Mammary epithelial cell (primary cell): ENCODE results near the gene RBM6.

Source experiments
- CTCF ChIP-seq, 2 donors: IDR thresholded peaks in 1 of 2; conservative IDR thresholded peaks in 1 of 2; 2 replicates each; pipeline ENCODE4 v1.5.1; 2011 to 2012; ENCODE audit warnings: inconsistent platforms in 2 of 2, low read length in 2 of 2, mild to moderate bottlenecking in 2 of 2, control low read depth in 1 of 2, low read depth in 1 of 2; ENCODE audit not compliant: insufficient read depth in 1 of 2; ENCODE audit errors: extremely low read depth in 1 of 2
- EZH2 ChIP-seq: IDR thresholded peaks from 2 replicates; pipeline ENCODE4 v1.6.1; 2012; ENCODE audit warnings: low read length, inconsistent platforms, borderline replicate concordance

- TF ChIP-seq CTCF (conservative IDR thresholded peaks at IDR 0.05 in 1 of 2, IDR thresholded peaks at IDR 0.05 in 1 of 2; ENCODE audit: extremely low read depth in 1 of 2, insufficient read depth in 1 of 2, low read depth in 1 of 2, low read length in 2 of 2) = peak in 1 of 2 donors; percentile 47
- TF ChIP-seq EZH2 = no peak
Measured at GRCh38 chr3:49929291-49930167, 10.4 kb upstream of the RBM6 start, which contains the start of gene MON1A.
